HEK293T (cell line): ENCODE data around the gene AKAP7.
"Not testable (repeated sequence)": the region's sequence is repeated elsewhere in the genome, so short reads cannot be mapped to it uniquely, and the experiment has no call there.

Experiments
- CTCF ChIA-PET: fragments of 350-600 bp; formaldehyde crosslinking; extraction: SDS; loops from one replicate; lab custom pipeline; 2021; ENCODE audit warnings: antibody characterized with exemption, inconsistent platforms; lab: Yijun Ruan, JAX
- POLR2A ChIA-PET: fragments of 350-600 bp; formaldehyde crosslinking; extraction: SDS; loops from one replicate; lab custom pipeline; 2020; ENCODE audit warnings: antibody characterized with exemption, inconsistent platforms; lab: Yijun Ruan, JAX
- DNase-seq: peaks from one replicate; pipeline ENCODE4 v3.0.0; 2012; ENCODE audit warnings: mixed read lengths; ENCODE audit errors: extremely low spot score
- ARNT ChIP-seq: fragments of 450-650 bp; IDR thresholded peaks from 2 replicates; pipeline ENCODE4 v1.6.1; 2017; ENCODE audit warnings: mild to moderate bottlenecking
- BHLHE40 ChIP-seq: fragments of 450-650 bp; IDR thresholded peaks from 2 replicates; pipeline ENCODE4 v1.6.1; 2016; ENCODE audit warnings: mild to moderate bottlenecking, moderate library complexity, borderline replicate concordance
- CTBP1 ChIP-seq: fragments of 450-650 bp; IDR thresholded peaks from 2 replicates; pipeline ENCODE4 v1.6.1; 2016; ENCODE audit warnings: borderline replicate concordance
- ELF4 ChIP-seq: fragments of 450-650 bp; IDR thresholded peaks from 2 replicates; pipeline ENCODE4 v1.6.1; 2017; ENCODE audit warnings: antibody characterized with exemption
- FOXA1 ChIP-seq: fragments of 450-650 bp; IDR thresholded peaks from 2 replicates; pipeline ENCODE4 v1.6.1; 2016; ENCODE audit warnings: mild to moderate bottlenecking
- FOXK2 ChIP-seq: fragments of 450-650 bp; IDR thresholded peaks from 2 replicates; pipeline ENCODE4 v1.6.1; 2016; ENCODE audit warnings: mild to moderate bottlenecking
- FOXM1 ChIP-seq: fragments of 450-650 bp; IDR thresholded peaks from 2 replicates; pipeline ENCODE4 v1.6.1; 2017; ENCODE audit warnings: mild to moderate bottlenecking, borderline replicate concordance
- HDGF ChIP-seq: fragments of 450-650 bp; IDR thresholded peaks from 2 replicates; pipeline ENCODE4 v1.6.1; 2017; ENCODE audit warnings: antibody characterized with exemption, borderline replicate concordance
- L3MBTL2 ChIP-seq: fragments of 450-650 bp; conservative IDR thresholded peaks from 2 replicates; pipeline ENCODE4 v1.6.1; 2016; ENCODE audit warnings: mild to moderate bottlenecking
- LEF1 ChIP-seq: fragments of 450-650 bp; IDR thresholded peaks from 2 replicates; pipeline ENCODE4 v1.6.1; 2017; ENCODE audit warnings: mild to moderate bottlenecking, borderline replicate concordance
- NFRKB ChIP-seq: fragments of 450-650 bp; IDR thresholded peaks from 2 replicates; pipeline ENCODE4 v1.6.1; 2016; ENCODE audit warnings: mild to moderate bottlenecking, moderate library complexity
- PKNOX1 ChIP-seq: fragments of 450-650 bp; IDR thresholded peaks from 2 replicates; pipeline ENCODE4 v1.6.1; 2016
- SP1 ChIP-seq: fragments of 450-650 bp; IDR thresholded peaks from 2 replicates; pipeline ENCODE4 v1.6.1; 2017
- SUZ12 ChIP-seq: fragments of 450-650 bp; IDR thresholded peaks from 2 replicates; pipeline ENCODE4 v1.6.1; 2016; ENCODE audit warnings: mild to moderate bottlenecking
- TARDBP ChIP-seq: fragments of 450-650 bp; IDR thresholded peaks from 2 replicates; pipeline ENCODE4 v1.6.1; 2016
- ZNF384 ChIP-seq: fragments of 450-650 bp; IDR thresholded peaks from 2 replicates; pipeline ENCODE4 v1.6.1; 2016

The AKAP7 gene

GRCh38 chr6:131135244-131136020 is at the start of gene AKAP7:
TSS of gene AKAP7 (plus strand) at chr6:131135467. CDS start at chr6:131135764, 297 bp downstream.
- POLR2A ChIA-PET = interaction anchor here (1.0 kb wide), 1 partner anchor 19 kb away, joined by 3 read pairs; no protein-coding TSS in a partner anchor
- CTCF ChIA-PET = no interaction called here
- DNase-seq = peak; percentile 86
- TF ChIP-seq LEF1 = no peak; the same call in 1 of the 2 replicates
- peak; percentile 80 for TF ChIP-seq FOXM1
- no peak for TF ChIP-seq CTBP1
- peak; percentile 59 for TF ChIP-seq ARNT
- TF ChIP-seq L3MBTL2 = peak; percentile 87

GRCh38 chr6:131090339-131090738 is 44.9 kb upstream of the AKAP7 start:
- CTCF ChIA-PET, POLR2A ChIA-PET: not testable (repeated sequence)

GRCh38 chr6:131091944-131092343 is 43.3 kb upstream of the AKAP7 start:
- CTCF ChIA-PET, POLR2A ChIA-PET, DNase-seq: not testable (repeated sequence)

More at GRCh38 chr6:131090339-131090738, 44.9 kb upstream of the AKAP7 start:
- not testable (repeated sequence) for DNase-seq

GRCh38 chr6:131093334-131093733 is 41.9 kb upstream of the AKAP7 start:
- ChIA-PET CTCF (no interaction called here), POLR2A (no interaction called here)

GRCh38 chr6:131096786-131097185 is 38.5 kb upstream of the AKAP7 start:
- POLR2A ChIA-PET = no interaction called here
- CTCF ChIA-PET = no interaction called here
- DNase-seq = no peak
- TF ChIP-seq TARDBP = no peak
- TF ChIP-seq FOXA1 = no peak
- TF ChIP-seq HDGF = no peak
- TF ChIP-seq SP1 = no peak
- TF ChIP-seq LEF1 = no peak
- TF ChIP-seq BHLHE40 = no peak
- no peak for TF ChIP-seq FOXK2
- no peak for TF ChIP-seq ELF4
- TF ChIP-seq PKNOX1 = no peak
- TF ChIP-seq L3MBTL2 = no peak
- no peak for TF ChIP-seq FOXM1
- no peak for TF ChIP-seq CTBP1
- no peak for TF ChIP-seq ARNT
- no peak for TF ChIP-seq ZNF384
- no peak for TF ChIP-seq SUZ12
- no peak for TF ChIP-seq NFRKB

More at GRCh38 chr6:131093334-131093733, 41.9 kb upstream of the AKAP7 start:
- DNase-seq = no peak
- TF ChIP-seq FOXK2 (no peak), ARNT (no peak), SUZ12 (no peak), HDGF (no peak), ELF4 (no peak), NFRKB (no peak), ZNF384 (no peak), LEF1 (no peak), TARDBP (no peak), BHLHE40 (no peak), PKNOX1 (no peak), FOXM1 (no peak), SP1 (no peak), CTBP1 (no peak), FOXA1 (no peak), L3MBTL2 (no peak)

GRCh38 chr6:131101911-131102680 is 33.2 kb upstream of the AKAP7 start:
- ChIA-PET CTCF (interaction anchor here (0.7 kb wide), 1 partner anchor 37 kb away, joined by 10 read pairs; no protein-coding TSS in a partner anchor), POLR2A (no interaction called here)
- DNase-seq = no peak
- TF ChIP-seq HDGF = no peak

- ChIA-PET POLR2A (no interaction called here), CTCF (interaction anchor here (0.5 kb wide), 1 partner anchor 10 kb away, joined by 3 read pairs; no protein-coding TSS in a partner anchor)
- no peak for DNase-seq
- TF ChIP-seq CTBP1 (no peak), LEF1 (no peak), TARDBP (no peak), L3MBTL2 (no peak), PKNOX1 (no peak), FOXM1 (no peak), ZNF384 (no peak), SUZ12 (no peak), SP1 (no peak), BHLHE40 (no peak), ARNT (no peak), HDGF (no peak), NFRKB (no peak), FOXK2 (no peak), FOXA1 (no peak), ELF4 (no peak)
Measured at GRCh38 chr6:131103296-131103695, 32.0 kb upstream of the AKAP7 start.
